ENCODE data around the gene DDX41. TPM values are rescaled to one million over a fixed set of nuclear protein-coding genes. Genes with fewer than 3 reads are reported as not detected.

Gene DDX41
- total RNA-seq, 1 experiment from 2014 or later = 136 TPM

DNA sequence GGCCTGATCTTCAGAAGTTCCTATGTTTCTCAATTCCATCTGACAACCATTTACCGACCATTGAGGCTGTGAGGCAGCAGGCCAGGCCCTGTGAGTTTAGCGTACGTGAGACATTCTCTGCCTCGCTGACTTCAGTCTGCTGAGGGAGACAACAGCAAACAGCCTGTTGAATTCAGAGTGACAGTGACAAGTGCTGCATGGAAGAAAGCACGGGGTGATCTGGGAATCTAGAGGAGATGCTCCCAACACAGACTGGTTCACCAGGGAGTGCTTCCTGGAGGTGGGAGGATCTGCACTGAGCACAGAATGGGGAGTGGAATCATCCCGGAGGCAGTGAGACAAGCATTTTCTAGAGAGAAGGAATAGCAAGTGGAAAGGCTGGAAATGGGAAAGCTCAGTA lies 10.0 kb upstream of the DDX41 start:
- no peaks in the 10 kb centered on the region for H3K27me3 Mint-ChIP-seq (ENCODE audit: low read depth)
- CTCF ChIA-PET = no interaction called here
- peaks cover 23% of the 10 kb centered on the region for H3K36me3 Mint-ChIP-seq
- TF ChIP-seq GTF2I (CRISPR knock-in tag; conservative IDR thresholded peaks at IDR 0.05) = no peak
- TF ChIP-seq ZNF416 (CRISPR knock-in tag; IDR thresholded peaks at IDR 0.05) = no peak
- no peak for TF ChIP-seq SMAD4 (CRISPR knock-in tag; IDR thresholded peaks at IDR 0.05)
- no peak for TF ChIP-seq GABPB1 (CRISPR knock-in tag; IDR thresholded peaks at IDR 0.05)
- no peak for TF ChIP-seq PRRX2 (CRISPR knock-in tag; IDR thresholded peaks at IDR 0.05)
- TF ChIP-seq NR2C2 (CRISPR knock-in tag; IDR thresholded peaks at IDR 0.05) = no peak
- TF ChIP-seq, protein P1, sequence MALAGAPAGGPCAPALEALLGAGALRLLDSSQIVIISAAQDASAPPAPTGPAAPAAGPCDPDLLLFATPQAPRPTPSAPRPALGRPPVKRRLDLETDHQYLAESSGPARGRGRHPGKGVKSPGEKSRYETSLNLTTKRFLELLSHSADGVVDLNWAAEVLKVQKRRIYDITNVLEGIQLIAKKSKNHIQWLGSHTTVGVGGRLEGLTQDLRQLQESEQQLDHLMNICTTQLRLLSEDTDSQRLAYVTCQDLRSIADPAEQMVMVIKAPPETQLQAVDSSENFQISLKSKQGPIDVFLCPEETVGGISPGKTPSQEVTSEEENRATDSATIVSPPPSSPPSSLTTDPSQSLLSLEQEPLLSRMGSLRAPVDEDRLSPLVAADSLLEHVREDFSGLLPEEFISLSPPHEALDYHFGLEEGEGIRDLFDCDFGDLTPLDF (CRISPR knock-in tag; IDR thresholded peaks at IDR 0.05) = no peak
- TF ChIP-seq, protein P2, sequence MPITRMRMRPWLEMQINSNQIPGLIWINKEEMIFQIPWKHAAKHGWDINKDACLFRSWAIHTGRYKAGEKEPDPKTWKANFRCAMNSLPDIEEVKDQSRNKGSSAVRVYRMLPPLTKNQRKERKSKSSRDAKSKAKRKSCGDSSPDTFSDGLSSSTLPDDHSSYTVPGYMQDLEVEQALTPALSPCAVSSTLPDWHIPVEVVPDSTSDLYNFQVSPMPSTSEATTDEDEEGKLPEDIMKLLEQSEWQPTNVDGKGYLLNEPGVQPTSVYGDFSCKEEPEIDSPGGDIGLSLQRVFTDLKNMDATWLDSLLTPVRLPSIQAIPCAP (CRISPR knock-in tag; IDR thresholded peaks at IDR 0.05) = no peak
- H3K4me1 Mint-ChIP-seq = no peaks in the 10 kb centered on the region
- H3K9me3 Mint-ChIP-seq = no peaks in the 10 kb centered on the region
- H3K27ac Mint-ChIP-seq = no peak overlapping the region
- H3K4me3 Mint-ChIP-seq = no peak overlapping the region
- DNase-seq (ENCODE audit: low spot score) (no peak), ATAC-seq (no peak)
- POLR2A ChIA-PET = no interaction called here

DNA sequence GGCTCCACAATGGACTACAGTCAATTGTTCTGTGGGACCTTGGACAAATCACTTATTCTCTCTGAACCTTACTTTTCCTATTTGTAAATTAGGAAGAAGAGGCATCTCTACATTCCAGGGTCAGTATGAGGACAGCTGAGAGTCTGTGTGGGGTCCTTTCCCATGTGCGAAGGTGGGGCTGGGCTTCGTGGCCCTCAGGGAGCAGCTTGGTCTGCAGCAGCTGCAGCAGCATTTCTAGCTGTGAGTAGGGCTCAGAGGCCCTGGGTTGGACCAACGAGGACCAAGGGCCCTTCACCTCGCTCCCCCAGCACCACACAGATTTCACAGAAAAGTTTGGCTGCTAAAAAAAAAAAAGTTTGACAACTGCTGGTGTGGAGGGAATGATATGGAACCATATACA lies 9.4 kb upstream of the DDX41 start:
- H3K4me3 Mint-ChIP-seq = no peak overlapping the region
- POLR2A ChIA-PET = no interaction called here
- TF ChIP-seq, protein P3, sequence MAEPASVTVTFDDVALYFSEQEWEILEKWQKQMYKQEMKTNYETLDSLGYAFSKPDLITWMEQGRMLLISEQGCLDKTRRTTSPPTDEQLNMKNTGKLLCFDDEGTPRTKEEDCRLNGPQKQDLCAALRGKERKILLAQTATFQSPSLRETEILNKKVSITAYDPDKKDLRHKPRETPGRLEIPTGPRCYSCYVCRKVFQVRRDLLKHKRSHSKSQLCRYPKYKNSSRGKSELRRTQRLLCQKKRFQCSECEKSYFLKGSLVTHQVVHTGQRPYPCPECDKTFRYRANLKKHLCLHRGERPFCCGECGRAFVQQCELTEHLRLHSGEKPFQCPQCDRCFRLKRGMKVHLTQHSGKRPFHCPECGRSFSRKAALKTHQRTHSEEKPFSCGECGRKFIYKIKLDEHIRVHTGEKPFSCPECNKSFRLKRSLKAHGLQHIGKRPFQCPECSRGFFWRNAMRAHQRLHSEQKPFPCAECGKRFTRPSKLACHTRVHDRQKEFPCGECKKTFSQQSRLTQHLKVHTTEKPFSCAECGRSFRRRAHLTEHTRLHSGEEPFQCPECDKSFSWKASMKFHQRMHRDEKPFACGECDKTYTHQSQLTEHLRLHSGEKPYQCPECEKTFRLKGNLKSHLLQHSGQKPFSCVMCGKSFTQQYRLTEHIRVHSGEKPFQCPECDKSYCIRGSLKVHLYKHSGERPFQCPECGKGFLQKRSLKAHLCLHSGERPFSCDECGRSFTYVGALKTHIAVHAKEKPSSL (CRISPR knock-in tag; conservative IDR thresholded peaks at IDR 0.05) = no peak
- TF ChIP-seq, protein P4, sequence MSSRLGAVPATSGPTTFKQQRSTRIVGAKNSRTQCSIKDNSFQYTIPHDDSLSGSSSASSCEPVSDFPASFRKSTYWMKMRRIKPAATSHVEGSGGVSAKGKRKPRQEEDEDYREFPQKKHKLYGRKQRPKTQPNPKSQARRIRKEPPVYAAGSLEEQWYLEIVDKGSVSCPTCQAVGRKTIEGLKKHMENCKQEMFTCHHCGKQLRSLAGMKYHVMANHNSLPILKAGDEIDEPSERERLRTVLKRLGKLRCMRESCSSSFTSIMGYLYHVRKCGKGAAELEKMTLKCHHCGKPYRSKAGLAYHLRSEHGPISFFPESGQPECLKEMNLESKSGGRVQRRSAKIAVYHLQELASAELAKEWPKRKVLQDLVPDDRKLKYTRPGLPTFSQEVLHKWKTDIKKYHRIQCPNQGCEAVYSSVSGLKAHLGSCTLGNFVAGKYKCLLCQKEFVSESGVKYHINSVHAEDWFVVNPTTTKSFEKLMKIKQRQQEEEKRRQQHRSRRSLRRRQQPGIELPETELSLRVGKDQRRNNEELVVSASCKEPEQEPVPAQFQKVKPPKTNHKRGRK (CRISPR knock-in tag; IDR thresholded peaks at IDR 0.05; ENCODE audit: borderline replicate concordance) = no peak
- TF ChIP-seq CBFB (CRISPR knock-in tag; IDR thresholded peaks at IDR 0.05; ENCODE audit: low read depth) (no peak), NR2C2 (CRISPR knock-in tag; IDR thresholded peaks at IDR 0.05) (no peak), SMAD4 (CRISPR knock-in tag; IDR thresholded peaks at IDR 0.05) (no peak), ZNF423 (CRISPR knock-in tag; IDR thresholded peaks at IDR 0.05) (no peak), EMX1 (CRISPR knock-in tag; IDR thresholded peaks at IDR 0.05) (no peak), ZNF138 (CRISPR knock-in tag; conservative IDR thresholded peaks at IDR 0.05) (no peak), FOXJ3 (CRISPR knock-in tag; IDR thresholded peaks at IDR 0.05; ENCODE audit: borderline replicate concordance) (no peak), RELA (CRISPR knock-in tag; IDR thresholded peaks at IDR 0.05; ENCODE audit: borderline replicate concordance) (no peak), NFATC4 (CRISPR knock-in tag; IDR thresholded peaks at IDR 0.05) (no peak)
- TF ChIP-seq, protein P5, sequence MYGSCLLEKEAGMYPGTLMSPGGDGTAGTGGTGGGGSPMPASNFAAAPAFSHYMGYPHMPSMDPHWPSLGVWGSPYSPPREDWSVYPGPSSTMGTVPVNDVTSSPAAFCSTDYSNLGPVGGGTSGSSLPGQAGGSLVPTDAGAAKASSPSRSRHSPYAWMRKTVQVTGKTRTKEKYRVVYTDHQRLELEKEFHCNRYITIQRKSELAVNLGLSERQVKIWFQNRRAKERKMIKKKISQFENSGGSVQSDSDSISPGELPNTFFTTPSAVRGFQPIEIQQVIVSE (CRISPR knock-in tag; IDR thresholded peaks at IDR 0.05; ENCODE audit: borderline replicate concordance) = no peak
- TF ChIP-seq, protein P6, sequence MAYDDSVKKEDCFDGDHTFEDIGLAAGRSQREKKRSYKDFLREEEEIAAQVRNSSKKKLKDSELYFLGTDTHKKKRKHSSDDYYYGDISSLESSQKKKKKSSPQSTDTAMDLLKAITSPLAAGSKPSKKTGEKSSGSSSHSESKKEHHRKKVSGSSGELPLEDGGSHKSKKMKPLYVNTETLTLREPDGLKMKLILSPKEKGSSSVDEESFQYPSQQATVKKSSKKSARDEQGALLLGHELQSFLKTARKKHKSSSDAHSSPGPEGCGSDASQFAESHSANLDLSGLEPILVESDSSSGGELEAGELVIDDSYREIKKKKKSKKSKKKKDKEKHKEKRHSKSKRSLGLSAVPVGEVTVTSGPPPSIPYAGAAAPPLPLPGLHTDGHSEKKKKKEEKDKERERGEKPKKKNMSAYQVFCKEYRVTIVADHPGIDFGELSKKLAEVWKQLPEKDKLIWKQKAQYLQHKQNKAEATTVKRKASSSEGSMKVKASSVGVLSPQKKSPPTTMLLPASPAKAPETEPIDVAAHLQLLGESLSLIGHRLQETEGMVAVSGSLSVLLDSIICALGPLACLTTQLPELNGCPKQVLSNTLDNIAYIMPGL (CRISPR knock-in tag; IDR thresholded peaks at IDR 0.05) = no peak
- TF ChIP-seq, protein P7, sequence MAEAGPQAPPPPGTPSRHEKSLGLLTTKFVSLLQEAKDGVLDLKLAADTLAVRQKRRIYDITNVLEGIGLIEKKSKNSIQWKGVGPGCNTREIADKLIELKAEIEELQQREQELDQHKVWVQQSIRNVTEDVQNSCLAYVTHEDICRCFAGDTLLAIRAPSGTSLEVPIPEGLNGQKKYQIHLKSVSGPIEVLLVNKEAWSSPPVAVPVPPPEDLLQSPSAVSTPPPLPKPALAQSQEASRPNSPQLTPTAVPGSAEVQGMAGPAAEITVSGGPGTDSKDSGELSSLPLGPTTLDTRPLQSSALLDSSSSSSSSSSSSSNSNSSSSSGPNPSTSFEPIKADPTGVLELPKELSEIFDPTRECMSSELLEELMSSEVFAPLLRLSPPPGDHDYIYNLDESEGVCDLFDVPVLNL (CRISPR knock-in tag; IDR thresholded peaks at IDR 0.05; ENCODE audit: borderline replicate concordance, low read depth) = no peak
- DNase-seq (ENCODE audit: low spot score) (no peak), ATAC-seq (no peak)
- H3K27ac Mint-ChIP-seq = no peak overlapping the region
- CTCF ChIA-PET = no interaction called here
- no peaks in the 10 kb centered on the region for H3K4me1 Mint-ChIP-seq
- no peaks in the 10 kb centered on the region for H3K9me3 Mint-ChIP-seq
- H3K27me3 Mint-ChIP-seq (ENCODE audit: low read depth) = no peaks in the 10 kb centered on the region
- H3K36me3 Mint-ChIP-seq = peaks cover 28% of the 10 kb centered on the region

Data from WTC11 (cell line).